Endothelial cell (in vitro differentiated cells): ENCODE data around the gene CHRNA4. TPM values are rescaled to one million over a fixed set of nuclear protein-coding genes. Genes with fewer than 3 reads are reported as not detected.

Experiments used
- DNase-seq: peaks from one replicate; pipeline ENCODE4 v3.0.0; 2021; ENCODE audit warnings: low spot score
- H3K27ac Mint-ChIP-seq: one replicate; pipeline ENCODE4 v1.8.0; 2021; ENCODE audit warnings: mixed read lengths, inconsistent platforms; ENCODE audit not compliant: unreplicated experiment
- H3K27me3 Mint-ChIP-seq: one replicate; pipeline ENCODE4 v1.8.0; 2021; ENCODE audit warnings: mild to moderate bottlenecking, moderate library complexity, mixed read lengths, inconsistent platforms; ENCODE audit not compliant: unreplicated experiment
- H3K36me3 Mint-ChIP-seq: one replicate; pipeline ENCODE4 v1.8.0; 2021; ENCODE audit warnings: mild to moderate bottlenecking, low read depth, mixed read lengths, inconsistent platforms; ENCODE audit not compliant: unreplicated experiment
- H3K4me1 Mint-ChIP-seq: one replicate; pipeline ENCODE4 v1.8.0; 2021; ENCODE audit warnings: mild to moderate bottlenecking, mixed read lengths, inconsistent platforms; ENCODE audit not compliant: unreplicated experiment
- H3K4me3 Mint-ChIP-seq: one replicate; pipeline ENCODE4 v1.8.0; 2021; ENCODE audit warnings: mild to moderate bottlenecking, mixed read lengths, inconsistent platforms; ENCODE audit not compliant: unreplicated experiment
- H3K9me3 Mint-ChIP-seq: one replicate; pipeline ENCODE4 v1.8.0; 2021; ENCODE audit warnings: mixed read lengths, inconsistent platforms; ENCODE audit not compliant: unreplicated experiment
- CTCF ChIP-seq: fragments of 200-600 bp; sonication (generic); IDR thresholded peaks from one replicate; pipeline ENCODE4 v1.5.0; 2021; ENCODE audit warnings: antibody characterized with exemption; ENCODE audit not compliant: unreplicated experiment
- total RNA-seq: library from RNA; stranded (reverse); fragmentation: NEBNext Ultra II Directional; extraction: Animal tissue kit (Norgen Biotek cat#: 25700); gene quantifications from one replicate; pipeline ENCODE4 v1.2.1, GENCODE V29; 2021; ENCODE audit not compliant: unreplicated experiment

The CHRNA4 gene
- total RNA-seq, 1 donor from 2014 or later: 2.6 TPM

GRCh38 chr20:63314566-63315239, 46.4 kb downstream of the CHRNA4 start:
- Mint-ChIP-seq H3K27me3 (peaks cover 3% of the 10 kb centered on the region), H3K4me3 (no peak overlapping the region), H3K9me3 (no peaks in the 10 kb centered on the region), H3K36me3 (no peaks in the 10 kb centered on the region), H3K4me1 (no peaks in the 10 kb centered on the region), H3K27ac (no peak overlapping the region)
- TF ChIP-seq CTCF: no peak
- DNase-seq: no peak

- Mint-ChIP-seq H3K4me3 (no peak overlapping the region), H3K9me3 (no peaks in the 10 kb centered on the region), H3K36me3 (no peaks in the 10 kb centered on the region), H3K27ac (no peak overlapping the region), H3K27me3 (peaks cover 3% of the 10 kb centered on the region), H3K4me1 (no peaks in the 10 kb centered on the region)
- TF ChIP-seq CTCF: no peak
- no peak for DNase-seq
These were observed 47.1 kb downstream of the CHRNA4 start for GRCh38 chr20:63314015-63314471.

GRCh38 chr20:63313349-63314014, 47.7 kb downstream of the CHRNA4 start:
- no peaks in the 10 kb centered on the region for H3K9me3 Mint-ChIP-seq
- no peak overlapping the region for H3K27ac Mint-ChIP-seq
- peaks cover 3% of the 10 kb centered on the region for H3K27me3 Mint-ChIP-seq
- no peak for TF ChIP-seq CTCF
- H3K4me3 Mint-ChIP-seq: no peak overlapping the region
- no peaks in the 10 kb centered on the region for H3K4me1 Mint-ChIP-seq
- DNase-seq: no peak
- no peaks in the 10 kb centered on the region for H3K36me3 Mint-ChIP-seq

- no peak overlapping the region for H3K27ac Mint-ChIP-seq
- no peaks in the 10 kb centered on the region for H3K36me3 Mint-ChIP-seq
- no peak for TF ChIP-seq CTCF
- DNase-seq: no peak
- no peaks in the 10 kb centered on the region for H3K9me3 Mint-ChIP-seq
- H3K4me3 Mint-ChIP-seq: no peak overlapping the region
- H3K4me1 Mint-ChIP-seq: no peaks in the 10 kb centered on the region
- H3K27me3 Mint-ChIP-seq: peaks cover 3% of the 10 kb centered on the region
These were observed 48.3 kb downstream of the CHRNA4 start for GRCh38 chr20:63312690-63313348.

- H3K9me3 Mint-ChIP-seq: no peaks in the 10 kb centered on the region
- peaks cover 3% of the 10 kb centered on the region for H3K27me3 Mint-ChIP-seq
- TF ChIP-seq CTCF: no peak
- DNase-seq: no peak
- no peaks in the 10 kb centered on the region for H3K4me1 Mint-ChIP-seq
- no peak overlapping the region for H3K27ac Mint-ChIP-seq
- H3K36me3 Mint-ChIP-seq: no peaks in the 10 kb centered on the region
- no peak overlapping the region for H3K4me3 Mint-ChIP-seq
These were observed 48.9 kb downstream of the CHRNA4 start for GRCh38 chr20:63312273-63312672.
